GM19455 (cell line): Measurements from ENCODE around the gene PKMYT1.
"Not testable (repeated sequence)": the region's sequence is repeated elsewhere in the genome, so short reads cannot be mapped to it uniquely, and the experiment has no call there.

Experiments
- ATAC-seq: cut with Tn5 transposase; IDR thresholded peaks from one replicate; pipeline ENCODE4 v1.9.1; 2021; ENCODE audit not compliant: unreplicated experiment

PKMYT1 gene

GRCh38 chr16:2937170-2937569, 43.1 kb downstream of the PKMYT1 start:
- no peak for ATAC-seq

- ATAC-seq, result no peak
Measured at GRCh38 chr16:2936436-2937011, 43.7 kb downstream of the PKMYT1 start.

GRCh38 chr16:2934450-2934849, 45.8 kb downstream of the PKMYT1 start:
- ATAC-seq, result no peak

DNA sequence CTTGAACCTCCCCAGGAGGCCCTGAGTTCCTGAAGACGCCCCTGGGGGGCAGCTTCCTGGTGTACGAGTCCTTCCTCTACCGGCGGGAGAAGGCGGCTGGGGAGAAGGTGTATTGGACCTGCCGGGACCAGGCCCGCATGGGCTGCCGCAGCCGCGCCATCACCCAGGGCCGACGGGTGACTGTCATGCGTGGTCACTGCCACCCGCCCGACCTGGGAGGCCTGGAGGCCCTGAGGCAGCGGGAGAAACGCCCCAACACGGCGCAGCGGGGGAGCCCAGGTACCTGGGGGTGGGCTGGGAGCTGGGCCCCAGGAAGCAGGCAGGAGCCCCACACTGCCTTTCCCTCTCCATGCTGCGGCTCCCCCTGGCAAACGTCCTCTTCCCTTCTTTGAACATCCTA, 46.5 kb downstream of the PKMYT1 start:
- no peak for ATAC-seq

- ATAC-seq, result no peak
Measured at GRCh38 chr16:2933136-2933535, 47.1 kb downstream of the PKMYT1 start.

- not testable (repeated sequence) for ATAC-seq
Measured at GRCh38 chr16:2931231-2931914, 48.9 kb downstream of the PKMYT1 start.

DNA sequence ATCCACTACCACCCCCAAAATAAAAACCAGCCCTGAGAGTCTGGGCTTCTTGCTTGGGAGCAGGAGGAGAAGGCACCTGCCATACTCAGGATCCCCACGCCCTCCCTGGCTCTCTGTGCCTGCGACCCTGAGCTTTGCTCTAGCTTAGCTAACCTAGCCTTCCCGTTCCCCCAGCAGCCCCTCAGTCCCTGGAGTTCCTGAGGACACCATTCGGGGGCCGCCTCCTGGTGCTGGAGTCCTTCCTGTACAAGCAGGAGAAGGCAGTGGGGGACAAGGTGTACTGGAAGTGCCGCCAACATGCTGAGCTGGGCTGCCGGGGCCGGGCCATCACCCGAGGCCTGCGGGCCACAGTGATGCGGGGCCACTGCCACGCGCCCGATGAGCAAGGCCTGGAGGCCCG, 50.0 kb downstream of the PKMYT1 start:
- ATAC-seq, result no peak

- no peak for ATAC-seq
Measured at GRCh38 chr16:2929693-2930092, 50.6 kb downstream of the PKMYT1 start.

- no peak for ATAC-seq
Measured at GRCh38 chr16:2928796-2929195, 51.5 kb downstream of the PKMYT1 start.

DNA sequence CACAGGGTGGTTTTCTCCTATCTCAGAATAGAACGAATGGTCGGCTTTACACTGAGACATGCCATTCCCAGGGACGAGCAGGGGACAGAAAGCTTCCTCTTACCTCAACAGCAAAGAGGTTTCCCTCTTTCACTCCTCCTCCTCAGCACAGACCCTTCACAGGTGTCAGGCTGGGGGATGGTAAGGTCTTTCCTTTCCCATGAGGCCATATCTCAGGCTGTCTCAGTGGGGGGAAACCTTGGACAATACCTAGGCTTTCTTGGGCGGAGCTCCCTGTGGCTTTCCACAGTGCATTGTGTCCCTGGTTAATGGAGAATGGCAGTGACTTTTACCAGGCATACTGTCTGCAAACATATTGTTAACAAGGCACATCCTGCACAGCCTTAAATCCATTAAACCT, 52.1 kb downstream of the PKMYT1 start:
- ATAC-seq, result not testable (repeated sequence)

GRCh38 chr16:2927010-2927646, 53.1 kb downstream of the PKMYT1 start:
- ATAC-seq, result no peak

DNA sequence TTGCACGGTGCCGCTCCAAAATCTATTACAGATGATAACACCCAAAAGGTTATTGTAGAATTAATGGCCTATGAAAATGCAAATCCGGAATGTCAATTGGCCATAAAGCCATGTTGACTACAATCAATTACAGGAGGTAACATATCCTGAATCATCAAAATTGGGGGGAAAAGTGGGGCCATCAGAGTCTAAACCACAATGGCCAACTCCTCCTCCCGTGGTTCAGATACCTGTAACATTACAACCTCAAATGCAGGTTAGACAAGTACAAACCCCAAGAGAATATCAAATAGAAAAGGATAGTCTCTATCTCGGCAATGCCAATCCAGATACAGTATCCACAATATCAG, 53.6 kb downstream of the PKMYT1 start:
- no peak for ATAC-seq

GRCh38 chr16:2925951-2926649, 54.1 kb downstream of the PKMYT1 start:
- no peak for ATAC-seq

- ATAC-seq, result no peak
Measured at GRCh38 chr16:2924901-2925755, 55.1 kb downstream of the PKMYT1 start.

GRCh38 chr16:2923481-2923880, 56.8 kb downstream of the PKMYT1 start:
- no peak for ATAC-seq
